Stimulated activated CD4-positive, alpha-beta T cell treated with anti-CD3 and anti-CD28 coated beads, Interleukin-1b, Interleukin-23, amount 100 ng/mL, for 24 hours (primary cell): ENCODE results near the gene KIRREL1.

Experiments
- DNase-seq, 4 experiments: peaks; one replicate each; pipeline ENCODE4 v3.0.0-alpha.2; 2020; ENCODE audit warnings: low read depth in 4 of 4, low spot score in 1 of 4

Gene KIRREL1

DNA sequence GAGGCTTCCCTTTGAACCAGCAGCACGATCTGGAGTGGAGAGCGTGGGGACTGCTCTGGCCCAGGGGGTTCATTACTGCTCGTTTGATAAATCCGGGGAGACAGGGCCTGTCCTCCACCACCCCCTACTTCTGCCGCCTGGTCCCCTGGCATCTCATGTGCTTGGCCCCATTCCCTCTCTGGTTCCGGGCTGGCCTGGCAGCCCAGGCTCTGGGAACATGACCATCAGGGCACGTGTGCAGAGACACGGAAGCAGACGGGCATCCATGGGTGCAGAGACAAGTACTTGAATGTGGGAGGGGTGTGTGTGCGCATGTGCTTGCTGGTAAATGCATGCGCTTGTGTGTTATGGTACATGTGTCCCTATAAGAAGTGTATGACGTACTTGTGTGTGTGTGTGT lies 75.5 kb downstream of the KIRREL1 start:
- no peak for DNase-seq

DNA sequence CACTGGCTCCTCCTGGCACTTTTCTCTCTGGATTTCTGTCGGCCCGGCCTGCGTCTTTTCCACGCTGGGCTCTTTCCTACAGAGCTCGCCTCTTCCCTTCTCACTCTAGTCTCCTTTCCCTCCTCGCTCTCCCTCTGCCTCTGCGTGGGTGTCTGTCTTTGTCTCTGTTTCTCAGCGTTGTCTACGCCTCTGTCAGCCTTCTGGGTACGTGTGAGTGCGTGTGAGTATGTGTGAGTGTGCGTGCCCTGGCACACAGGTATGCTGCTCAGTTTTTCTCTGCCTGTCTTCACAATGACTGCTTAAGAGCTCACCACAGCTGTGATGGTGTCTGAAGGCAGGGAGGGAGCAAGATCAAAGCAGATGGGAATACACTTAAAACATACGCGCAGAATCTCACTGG lies 77.7 kb downstream of the KIRREL1 start:
- no peak for DNase-seq

DNA sequence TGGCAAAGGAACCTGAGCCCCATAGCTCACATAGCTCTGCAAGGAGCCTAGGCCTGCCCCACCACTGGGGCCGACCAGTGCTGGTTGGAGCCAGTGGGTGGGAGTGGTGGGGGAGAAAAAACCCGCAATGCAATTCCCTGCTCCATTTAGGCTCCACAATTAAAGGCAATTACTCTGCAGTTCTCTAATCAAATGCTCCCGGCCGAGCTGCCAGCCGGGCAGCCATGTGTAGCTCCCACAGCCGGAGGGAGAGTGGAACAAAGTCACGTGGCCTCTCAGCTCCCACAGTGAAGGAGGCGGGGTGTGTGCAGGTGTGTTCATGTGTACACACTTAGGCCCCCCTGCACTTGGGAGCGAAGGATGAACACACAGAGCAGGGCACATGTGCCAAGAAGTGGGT lies 81.6 kb downstream of the KIRREL1 start:
- DNase-seq, result no peak

DNA sequence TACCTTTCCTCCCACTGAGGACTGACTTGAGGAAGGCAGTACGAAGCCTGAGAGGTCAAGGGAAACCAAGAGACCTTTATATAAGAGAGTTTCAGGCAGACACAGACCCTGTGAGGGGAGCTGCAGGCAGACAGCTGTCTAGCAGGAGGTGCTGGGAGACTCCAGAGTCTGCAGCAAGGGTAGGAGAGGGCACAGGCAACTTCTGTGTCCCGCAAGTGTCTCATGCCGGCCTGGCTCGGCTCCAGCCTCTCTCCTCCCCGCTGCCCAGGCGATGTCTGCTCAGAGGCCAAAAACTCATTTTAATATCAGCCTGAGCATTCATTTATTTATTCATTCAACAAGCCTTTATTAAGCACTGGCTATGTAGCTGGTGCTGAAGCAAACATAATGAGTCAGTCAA lies 83.0 kb downstream of the KIRREL1 start:
- DNase-seq, result no peak

DNA sequence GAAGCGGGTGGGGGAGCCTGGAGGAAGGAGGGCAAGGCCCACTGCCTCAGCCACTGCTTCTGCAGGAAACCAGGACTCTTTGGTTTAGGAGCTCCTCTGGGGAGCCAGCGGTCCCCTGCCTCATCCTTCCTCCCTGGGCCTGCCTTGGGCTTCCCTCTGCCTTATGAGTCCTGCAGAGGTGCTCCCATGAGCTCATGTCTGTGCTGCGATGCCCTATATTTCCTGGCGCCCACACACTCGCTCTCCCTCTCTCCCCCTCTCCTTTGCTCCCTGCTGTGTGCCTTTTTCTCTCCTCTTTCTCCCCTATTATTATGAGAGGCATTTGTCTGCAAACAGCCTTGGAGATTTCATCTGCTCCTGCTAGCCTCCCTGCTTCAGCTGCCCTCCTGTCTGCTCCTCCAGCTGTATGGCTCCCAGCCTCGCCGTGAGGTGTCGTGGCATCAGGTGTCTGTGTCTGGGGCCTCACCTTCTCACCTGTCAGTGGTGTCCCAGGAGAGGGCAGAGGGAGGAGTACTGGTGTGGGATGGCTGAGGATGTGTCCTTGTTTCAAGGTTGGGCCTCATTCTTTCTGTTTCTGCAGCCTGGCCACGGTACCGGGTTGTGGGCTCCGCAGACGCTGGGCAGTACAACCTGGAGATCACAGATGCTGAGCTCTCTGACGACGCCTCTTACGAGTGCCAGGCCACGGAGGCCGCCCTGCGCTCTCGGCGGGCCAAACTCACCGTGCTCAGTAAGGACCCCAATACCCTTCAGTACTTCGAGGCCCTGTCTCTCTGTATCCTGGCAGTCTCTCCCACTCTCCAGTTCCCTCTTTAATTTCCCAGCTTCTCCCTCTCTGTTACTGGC lies 84.2 kb downstream of the KIRREL1 start:
- no peak for DNase-seq

DNA sequence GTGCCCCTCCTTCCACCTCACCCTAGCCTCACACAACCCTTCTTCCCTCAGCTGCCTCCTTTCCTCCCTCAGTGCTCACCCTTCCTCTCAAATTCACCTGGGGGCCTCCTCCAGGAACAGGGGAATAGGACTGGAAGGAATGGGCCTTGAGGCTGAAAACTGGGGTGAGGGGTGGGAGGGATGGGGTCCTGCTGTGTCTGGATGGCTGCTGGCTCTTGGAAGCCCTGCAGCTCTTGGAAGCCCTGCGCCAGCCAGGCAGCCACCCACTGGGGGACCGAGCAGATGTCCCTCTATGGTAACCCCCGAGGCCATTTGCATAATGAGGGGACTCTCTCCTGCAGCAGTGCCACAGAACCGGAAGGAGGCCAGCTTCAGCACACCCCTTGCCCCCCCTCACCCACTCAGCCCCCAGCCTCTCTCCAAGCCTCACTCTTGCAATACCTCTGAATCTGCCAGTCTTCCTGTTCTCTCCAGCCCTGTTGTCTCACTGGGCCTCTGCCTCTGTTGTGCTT lies 85.2 kb downstream of the KIRREL1 start:
- DNase-seq, result no peak

DNA sequence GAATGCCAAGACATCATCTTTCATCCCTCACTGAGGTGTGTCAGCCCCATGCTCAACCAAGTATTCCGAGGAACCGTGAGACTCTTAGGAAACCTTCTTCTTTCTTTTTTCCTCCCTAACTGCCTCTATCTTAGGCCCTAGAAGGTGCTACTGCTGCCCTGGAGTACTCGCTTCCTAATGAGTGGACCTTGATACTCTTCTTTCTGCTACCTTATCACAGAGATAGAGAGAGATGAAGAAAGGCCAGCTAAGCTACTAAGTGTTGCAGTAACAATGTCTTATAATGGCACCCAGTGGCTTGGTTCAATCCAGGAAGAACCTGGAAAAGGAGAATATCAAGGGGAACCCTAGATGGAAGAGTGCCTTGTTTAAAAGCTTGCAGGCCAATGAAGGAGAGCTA lies 86.6 kb downstream of the KIRREL1 start:
- no peak for DNase-seq

DNA sequence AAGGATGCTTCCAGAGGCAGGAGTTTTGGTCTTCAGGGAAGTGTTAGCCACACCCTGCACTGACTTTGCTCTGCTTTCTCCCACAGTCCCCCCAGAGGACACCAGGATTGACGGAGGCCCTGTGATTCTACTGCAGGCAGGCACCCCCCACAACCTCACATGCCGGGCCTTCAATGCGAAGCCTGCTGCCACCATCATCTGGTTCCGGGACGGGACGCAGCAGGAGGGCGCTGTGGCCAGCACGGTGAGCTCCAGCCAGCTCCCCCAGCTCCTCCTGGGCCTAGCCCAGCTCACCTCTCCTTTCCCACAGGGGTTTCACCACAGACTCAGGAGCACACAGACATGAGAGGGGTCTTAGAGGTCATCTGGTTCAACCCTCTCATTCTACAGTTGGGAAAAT lies 90.9 kb downstream of the KIRREL1 start:
- DNase-seq, result no peak

DNA sequence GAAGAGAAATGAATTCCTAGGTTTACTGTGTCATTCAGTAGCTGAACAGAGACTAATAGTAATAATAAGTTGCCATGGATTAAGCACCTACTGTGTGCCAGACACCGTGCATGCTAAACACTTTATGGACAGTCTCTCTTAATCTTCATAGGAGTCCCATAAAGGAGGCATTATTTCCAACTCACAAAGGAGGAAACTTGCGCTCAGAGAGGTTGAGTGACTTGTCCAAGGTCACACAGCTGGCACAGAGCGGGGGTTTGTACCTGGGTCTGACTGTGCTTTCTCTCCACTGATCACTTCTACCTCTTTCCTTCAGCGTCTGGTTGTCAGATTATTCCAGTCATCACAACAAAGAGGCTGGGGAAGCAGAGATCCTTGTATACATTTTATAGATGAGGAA lies 91.3 kb downstream of the KIRREL1 start:
- DNase-seq, result no peak

DNA sequence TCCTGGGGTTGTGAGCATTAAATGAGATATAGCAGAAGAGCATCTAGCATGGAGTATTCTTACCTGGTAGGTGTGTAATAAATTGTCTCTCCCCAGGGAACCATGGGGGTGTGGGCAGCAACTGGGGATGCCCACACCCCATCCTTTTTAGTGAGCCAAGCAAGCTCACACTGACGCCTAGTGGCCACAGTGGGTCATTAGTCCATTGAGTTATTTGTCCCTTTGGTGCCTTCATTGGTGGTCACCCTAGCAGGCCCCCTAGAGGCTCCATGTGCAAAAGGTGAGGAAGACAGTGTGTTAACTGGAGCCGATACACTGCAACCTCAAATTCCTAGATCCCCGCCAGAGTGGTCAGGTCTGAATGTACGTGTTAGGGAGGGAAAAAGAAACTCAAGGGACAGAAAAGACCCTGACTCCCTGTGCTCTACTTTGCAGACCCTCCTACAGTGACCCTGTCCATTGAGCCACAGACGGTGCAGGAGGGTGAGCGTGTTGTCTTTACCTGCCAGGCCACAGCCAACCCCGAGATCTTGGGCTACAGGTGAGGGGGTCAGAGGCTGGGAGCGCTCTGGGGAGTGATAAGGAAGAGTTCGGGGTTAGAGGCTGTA lies 94.0 kb downstream of the KIRREL1 start:
- peak in 1 of 4 experiments; percentile 1 for DNase-seq

DNA sequence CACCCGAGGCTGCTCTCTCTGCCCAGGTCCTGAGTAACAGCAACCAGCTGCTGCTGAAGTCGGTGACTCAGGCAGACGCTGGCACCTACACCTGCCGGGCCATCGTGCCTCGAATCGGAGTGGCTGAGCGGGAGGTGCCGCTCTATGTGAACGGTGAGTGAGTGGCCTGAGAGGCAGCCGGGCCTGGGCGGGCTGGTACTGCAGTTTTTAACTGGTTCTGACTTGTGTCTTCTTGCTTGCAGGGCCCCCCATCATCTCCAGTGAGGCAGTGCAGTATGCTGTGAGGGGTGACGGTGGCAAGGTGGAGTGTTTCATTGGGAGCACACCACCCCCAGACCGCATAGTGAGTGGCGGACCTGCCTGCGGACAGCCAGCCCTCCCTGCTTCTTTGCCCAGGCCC lies 96.0 kb downstream of the KIRREL1 start:
- no peak for DNase-seq

DNA sequence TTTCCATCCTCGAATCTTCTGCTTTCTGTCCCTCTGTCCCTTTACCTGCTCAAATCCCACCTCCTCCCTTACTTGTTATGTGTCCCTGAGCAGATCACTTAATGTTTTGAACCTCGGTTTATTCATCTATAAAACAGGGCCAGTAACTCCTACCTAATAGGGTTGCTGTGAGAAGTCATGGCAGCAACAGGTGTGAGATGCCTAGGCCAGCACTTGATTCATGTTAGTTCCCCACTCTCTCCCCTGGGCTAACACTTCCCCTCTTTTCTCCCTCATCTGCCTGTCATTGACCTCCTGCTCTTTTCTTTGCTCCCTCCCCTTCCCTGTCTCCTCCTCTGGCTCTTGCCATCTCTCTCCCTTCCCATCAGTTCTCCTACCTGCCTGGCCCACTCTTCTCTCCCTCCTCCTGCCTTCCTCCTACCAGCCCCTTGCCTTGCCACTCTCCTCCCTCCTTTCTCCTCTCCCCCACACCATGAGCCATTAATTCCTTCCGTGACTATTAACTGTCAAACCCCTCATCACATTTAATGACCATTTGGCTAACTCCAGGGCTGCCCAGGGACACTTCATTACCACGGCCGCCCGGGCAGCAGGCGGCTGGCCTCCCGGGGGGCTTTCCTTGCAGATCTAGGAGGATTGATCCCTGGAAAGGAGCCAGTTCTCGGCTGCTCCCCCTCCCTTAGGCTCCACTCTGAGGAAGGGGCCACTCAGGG lies 96.6 kb downstream of the KIRREL1 start:
- DNase-seq, result no peak

DNA sequence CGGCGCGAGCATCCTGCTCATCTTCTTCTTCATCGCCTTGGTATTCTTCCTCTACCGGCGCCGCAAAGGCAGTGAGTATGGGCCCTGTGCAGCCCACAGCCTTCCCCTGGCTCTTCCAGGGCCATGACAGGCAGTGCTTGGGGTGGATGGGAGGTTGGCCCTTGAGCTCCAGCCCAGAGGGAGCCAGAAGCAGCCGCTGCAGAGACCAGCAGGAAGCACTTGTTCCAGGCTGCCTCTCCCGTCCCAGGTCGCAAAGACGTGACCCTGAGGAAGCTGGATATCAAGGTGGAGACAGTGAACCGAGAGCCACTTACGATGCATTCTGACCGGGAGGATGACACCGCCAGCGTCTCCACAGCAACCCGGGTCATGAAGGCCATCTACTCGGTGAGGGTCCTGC lies 99.9 kb downstream of the KIRREL1 start:
- no peak for DNase-seq

DNA sequence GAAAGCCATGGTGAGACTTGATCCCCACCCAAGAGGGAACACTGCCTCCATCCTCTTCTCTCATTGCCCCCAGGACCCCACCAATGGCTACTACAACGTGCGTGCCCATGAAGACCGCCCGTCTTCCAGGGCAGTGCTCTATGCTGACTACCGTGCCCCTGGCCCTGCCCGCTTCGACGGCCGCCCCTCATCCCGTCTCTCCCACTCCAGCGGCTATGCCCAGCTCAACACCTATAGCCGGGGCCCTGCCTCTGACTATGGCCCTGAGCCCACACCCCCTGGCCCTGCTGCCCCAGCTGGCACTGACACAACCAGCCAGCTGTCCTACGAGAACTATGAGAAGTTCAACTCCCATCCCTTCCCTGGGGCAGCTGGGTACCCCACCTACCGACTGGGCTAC lies 101.1 kb downstream of the KIRREL1 start:
- no peak for DNase-seq

DNA sequence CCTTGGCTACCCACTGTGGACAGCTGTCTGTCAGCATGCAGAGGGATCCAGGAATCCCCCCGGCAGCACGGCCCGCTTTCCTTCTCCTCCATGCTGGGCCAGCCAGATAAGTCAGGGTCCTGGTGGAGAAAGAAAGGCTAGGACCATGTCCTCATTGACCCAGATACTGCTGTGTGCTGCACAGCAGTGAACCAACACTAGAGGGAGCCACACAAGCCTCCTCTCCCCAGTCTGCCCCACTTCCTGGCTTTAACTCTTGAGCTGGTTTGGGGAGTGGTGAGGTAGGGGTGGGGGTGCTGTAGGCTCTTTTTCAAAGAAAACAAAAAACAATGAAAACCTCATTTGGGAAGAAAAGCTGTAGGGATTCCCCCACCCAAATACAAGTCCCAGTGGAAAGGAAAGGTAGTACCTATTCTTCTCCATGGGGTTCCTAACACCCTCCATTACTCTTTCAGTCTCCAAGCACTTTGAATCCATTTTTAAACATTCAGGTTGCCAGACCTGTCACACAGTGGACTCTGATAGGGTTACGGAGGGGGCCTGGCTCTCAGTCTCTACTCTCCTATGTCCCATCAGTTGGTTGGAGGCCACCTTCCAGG lies 102.4 kb downstream of the KIRREL1 start:
- no peak for DNase-seq

DNA sequence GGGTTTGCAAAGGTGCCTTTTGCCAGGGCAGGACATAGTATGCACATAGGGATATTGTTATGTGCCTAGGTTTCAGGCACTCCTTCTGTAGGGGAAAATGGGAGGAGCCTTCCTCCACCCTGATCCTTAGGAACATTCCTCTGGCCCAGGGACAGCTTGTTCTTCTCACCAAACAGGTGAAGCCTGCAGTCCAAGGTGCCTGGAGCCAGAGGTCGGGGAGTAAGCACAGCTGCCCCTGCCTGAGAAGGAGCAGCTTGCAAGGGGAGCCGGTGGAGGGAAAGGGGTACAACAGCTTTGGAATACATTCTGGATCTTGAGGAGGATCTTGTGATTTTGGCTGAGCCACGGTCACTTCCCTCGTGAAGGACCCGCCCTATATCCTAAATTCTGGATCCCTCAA lies 104.8 kb downstream of the KIRREL1 start:
- no peak for DNase-seq

DNA sequence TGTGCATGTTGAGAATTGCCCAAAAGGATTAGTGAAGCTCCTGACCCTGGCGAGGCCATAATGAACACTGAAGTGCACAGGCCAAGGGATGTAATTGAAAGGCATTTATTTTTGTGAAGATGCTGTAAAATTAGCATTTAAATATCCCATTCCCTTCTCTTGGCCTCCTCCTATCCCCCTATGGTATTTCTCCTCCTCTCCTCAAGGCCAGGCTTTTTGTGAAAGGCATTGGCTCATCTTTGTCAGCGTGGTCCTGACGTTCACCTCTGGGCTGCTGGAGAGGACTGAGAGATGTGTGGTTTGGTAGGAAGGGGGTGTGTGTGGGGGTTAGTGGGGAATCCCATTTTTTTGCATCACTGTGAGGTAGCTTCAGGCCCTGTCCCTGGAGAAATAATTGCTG lies 105.7 kb downstream of the KIRREL1 start:
- no peak for DNase-seq

DNA sequence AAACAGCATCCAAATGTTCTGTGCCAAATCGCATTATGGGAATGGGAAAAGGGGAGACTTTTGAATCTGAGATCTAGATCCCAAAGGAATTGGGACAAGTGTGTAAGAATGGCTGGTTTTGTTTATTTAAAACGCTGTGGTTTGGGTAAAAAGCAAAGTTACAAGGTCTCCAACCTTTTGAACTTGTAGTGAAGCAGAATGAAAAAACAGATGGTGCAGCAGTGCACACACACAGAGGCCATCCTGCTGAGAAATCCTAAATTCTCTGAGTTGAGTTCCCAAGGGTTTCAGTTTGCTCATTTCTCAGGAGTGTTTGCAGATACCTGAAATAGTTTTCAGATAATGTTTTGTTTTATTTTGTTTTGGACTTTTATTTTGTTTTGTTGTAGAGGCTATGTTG lies 107.1 kb downstream of the KIRREL1 start:
- DNase-seq, result no peak

DNA sequence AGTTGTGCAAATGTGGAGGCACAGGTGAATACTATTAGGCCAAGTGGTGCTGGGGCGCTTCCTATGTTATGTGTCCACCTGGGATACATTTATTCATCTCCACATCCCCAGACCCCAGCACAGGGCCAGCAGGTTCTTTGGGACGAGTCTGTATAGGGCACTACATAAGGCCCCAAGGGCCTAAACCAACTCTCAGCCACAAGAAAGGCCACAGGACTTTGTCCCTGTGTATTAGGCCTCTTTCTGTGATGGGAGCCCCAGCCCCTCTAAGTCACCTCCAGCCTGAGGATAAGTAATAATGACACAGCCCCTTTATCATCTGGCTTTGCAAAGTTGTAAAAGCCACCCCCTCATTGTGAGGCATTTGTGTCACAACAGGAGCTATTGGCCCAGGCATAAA lies 108.0 kb downstream of the KIRREL1 start:
- no peak for DNase-seq

DNA sequence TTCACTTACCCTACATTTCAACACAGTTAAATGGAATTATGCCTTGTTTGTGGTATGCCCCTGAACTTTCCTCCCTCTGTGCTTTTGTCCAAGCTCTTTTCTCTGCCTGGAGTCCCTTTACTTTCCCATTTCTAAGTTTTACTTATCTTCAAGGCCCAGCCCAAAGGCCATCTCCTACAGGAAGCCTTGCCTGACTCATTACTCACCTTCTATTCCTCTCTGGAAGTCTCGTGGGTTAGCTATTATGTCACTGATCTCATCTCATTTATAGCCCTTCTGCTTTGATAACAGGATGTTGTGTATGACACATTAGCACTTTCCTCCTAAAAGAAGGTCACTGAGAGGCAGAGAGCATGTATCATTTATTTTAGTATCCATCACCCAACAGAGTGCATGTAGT lies 108.5 kb downstream of the KIRREL1 start:
- no peak for DNase-seq

DNA sequence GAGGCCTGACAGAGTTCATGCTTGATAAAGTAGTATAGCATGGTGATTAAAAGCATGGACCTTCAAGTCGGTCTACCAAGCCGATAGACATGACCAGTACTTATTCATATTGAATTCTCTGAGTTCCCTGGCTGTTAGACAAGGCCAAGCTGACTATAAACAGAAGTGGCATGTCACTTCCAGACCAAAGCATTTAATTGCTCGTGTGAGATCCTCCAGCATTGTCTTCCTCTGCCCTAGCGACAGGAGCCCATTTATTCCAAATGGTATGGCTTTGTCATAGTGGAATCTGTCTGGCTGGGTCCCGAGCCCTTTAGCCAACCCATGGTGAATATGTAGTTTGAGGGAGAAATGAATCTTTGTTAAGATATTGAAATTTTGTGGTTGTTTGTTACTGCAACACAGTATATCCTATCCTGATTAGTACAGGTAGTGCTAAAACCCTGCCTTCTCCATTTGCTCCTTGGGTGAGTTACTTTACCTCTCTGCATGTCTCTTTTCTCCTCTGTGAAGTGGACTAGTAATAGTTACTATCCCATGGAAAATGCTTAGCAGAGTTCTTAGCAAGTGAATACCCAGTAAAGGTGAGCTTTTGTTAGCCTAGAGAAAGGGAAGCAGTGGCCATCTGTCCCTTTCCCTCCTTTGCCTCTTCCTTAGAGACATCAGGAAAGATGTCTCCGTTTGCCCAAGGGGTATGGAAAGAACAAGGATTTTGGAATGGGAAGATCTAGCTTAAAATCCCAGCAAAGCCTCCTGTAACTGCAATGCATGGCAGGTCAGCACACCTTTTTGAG lies 109.6 kb downstream of the KIRREL1 start:
- DNase-seq, result no peak
